K562 (cell line): Measurements from ENCODE around the gene LMF2. TPM values are rescaled to one million over a fixed set of nuclear protein-coding genes. Genes with fewer than 3 reads are reported as not detected.

Source experiments
- ARID4B ChIP-seq: sonication (generic); formaldehyde crosslinking; IDR thresholded peaks from 2 replicates; pipeline ENCODE4 v1.8.0; 2022; ENCODE audit warnings: mild to moderate bottlenecking, missing genetic modification reagents
- BCL6 ChIP-seq: fragments of 250-450 bp; sonication (Bioruptor Pico); IDR thresholded peaks from 2 replicates; pipeline ENCODE4 v1.4.0; 2020
- CBFB ChIP-seq: sonication (generic); formaldehyde crosslinking; IDR thresholded peaks from 2 replicates; pipeline ENCODE4 v1.4.0; 2020; ENCODE audit warnings: mild to moderate bottlenecking, missing genetic modification reagents
- ERF ChIP-seq: fragments of 450-650 bp; formaldehyde crosslinking; IDR thresholded peaks from 2 replicates; pipeline ENCODE4 v1.4.0; 2020; ENCODE audit warnings: mild to moderate bottlenecking, mixed read lengths
- IRF9 ChIP-seq: fragments of 450-650 bp; IDR thresholded peaks from 2 replicates; pipeline ENCODE4 v1.6.1; 2016; ENCODE audit warnings: missing biosample characterization, missing genetic modification characterization
- JUNB ChIP-seq: fragments of 450-650 bp; formaldehyde crosslinking; conservative IDR thresholded peaks from 2 replicates; pipeline ENCODE4 v1.4.0; 2020; ENCODE audit warnings: mild to moderate bottlenecking
- NR4A1 ChIP-seq, 2 experiments: fragments of 250-450 bp in 1 of 2; fragments of 450-650 bp in 1 of 2; sonication (Bioruptor Pico) in 1 of 2; IDR thresholded peaks; 2 replicates each; pipeline versions ENCODE4 v1.4.0 to v1.6.1; 2016 to 2020; ENCODE audit warnings: mild to moderate bottlenecking in 2 of 2, missing compliant biosample characterization in 1 of 2, missing genetic modification characterization in 1 of 2, moderate library complexity in 1 of 2
- PHTF2 ChIP-seq: fragments of 250-450 bp; sonication (Bioruptor Pico); IDR thresholded peaks from 2 replicates; pipeline ENCODE4 v1.5.0; 2021; ENCODE audit warnings: mild to moderate bottlenecking
- RBFOX2 ChIP-seq: fragments of 200-400 bp; formaldehyde crosslinking; IDR thresholded peaks from 2 replicates; pipeline ENCODE4 v1.6.1; 2017; ENCODE audit warnings: low read depth, mild to moderate bottlenecking, low read length, moderate library complexity
- SMAD4 ChIP-seq: fragments of 250-450 bp; sonication (Bioruptor Pico); conservative IDR thresholded peaks from 2 replicates; pipeline ENCODE4 v1.8.0; 2021; ENCODE audit warnings: inconsistent platforms, mild to moderate bottlenecking, moderate library complexity
- ZBTB49 ChIP-seq: sonication (generic); formaldehyde crosslinking; IDR thresholded peaks from 2 replicates; pipeline ENCODE4 v1.8.0; 2022; ENCODE audit warnings: missing genetic modification reagents, mild to moderate bottlenecking, borderline replicate concordance
- ZBTB9 ChIP-seq: fragments of 450-650 bp; formaldehyde crosslinking; IDR thresholded peaks from 2 replicates; pipeline ENCODE4 v1.4.0; 2020; ENCODE audit warnings: mild to moderate bottlenecking, moderate library complexity
- ZFP91 ChIP-seq: sonication (generic); formaldehyde crosslinking; IDR thresholded peaks from 2 replicates; pipeline ENCODE4 v1.8.0; 2022; ENCODE audit warnings: mild to moderate bottlenecking, missing genetic modification reagents
- ZNF143 ChIP-seq: sonication (generic); formaldehyde crosslinking; IDR thresholded peaks from 2 replicates; pipeline ENCODE4 v1.9.0; 2022; ENCODE audit warnings: mild to moderate bottlenecking, missing genetic modification reagents
- ZNF175 ChIP-seq: fragments of 200-800 bp; sonication (Bioruptor generic); IDR thresholded peaks from 2 replicates; pipeline ENCODE4 v1.6.1; 2016; ENCODE audit warnings: low read depth, mild to moderate bottlenecking, missing genetic modification characterization, missing compliant biosample characterization
- ZNF282 ChIP-seq: sonication (generic); formaldehyde crosslinking; IDR thresholded peaks from 2 replicates; pipeline ENCODE4 v1.8.1; 2023; ENCODE audit warnings: missing genetic modification reagents
- polyA plus RNA-seq, 8 experiments: library from polyadenylated mRNA; depleted of rRNA in 4 of 8; stranded (reverse) in 5 of 8; unstranded in 3 of 8; fragments of >200 nt; fragmentation: Nextera tagmentation in 2 of 8; fragmentation: Illumina TruSeq in 1 of 8; extraction: Ambion mirVana in 2 of 8; extraction: Trizol in 1 of 8; gene quantifications; 2 replicates each; pipeline versions ENCODE4 v1.2.1 to v1.2.3, GENCODE V29; 2011 to 2014; ENCODE audit warnings: inconsistent platforms in 1 of 8, missing spikeins in 1 of 8
- total RNA-seq, 7 experiments: library from RNA; depleted of rRNA in 6 of 7; stranded (reverse); fragments of >200 nt in 6 of 7; fragmentation: Illumina TruSeq in 2 of 7; extraction: Trizol in 2 of 7; gene quantifications; 2 replicates each; pipeline versions ENCODE4 v1.2.1 to v1.2.3, GENCODE V29; 2011 to 2021; ENCODE audit warnings: low replicate concordance in 1 of 7

Gene LMF2
- total and polyA plus RNA-seq, 9 of the 15 experiments (the other 6 are each of a cell fraction or from before 2014, with no cell fraction given): 0.08 to 37.1 (median 7.6) TPM

GRCh38 chr22:50526108-50526833, 18.8 kb upstream of the LMF2 start (continued):
- 0 out of 2 replicates have a peak, but pooled peaks have one; percentile 32 for TF ChIP-seq ARID4B (CRISPR knock-in tag)
- no peak for TF ChIP-seq ZBTB49 (CRISPR knock-in tag)
- TF ChIP-seq PHTF2 (CRISPR knock-in tag): no peak
- TF ChIP-seq NR4A1 (CRISPR knock-in tag; IDR thresholded peaks at IDR 0.05): no peak
- TF ChIP-seq NR4A1 (tag; IDR thresholded peaks at IDR 0.05): no peak; the same call in 1 of the 2 replicates
- TF ChIP-seq ZNF143 (CRISPR knock-in tag): no peak
- no peak for TF ChIP-seq IRF9 (tag)
- TF ChIP-seq SMAD4 (CRISPR knock-in tag): peak; percentile 49; the same call in 1 of the 2 replicates
- TF ChIP-seq RBFOX2: peak; percentile 54
- TF ChIP-seq JUNB (CRISPR knock-in tag): no peak
- no peak for TF ChIP-seq CBFB (CRISPR knock-in tag)
- no peak for TF ChIP-seq ERF (CRISPR knock-in tag)
- no peak for TF ChIP-seq ZNF282 (CRISPR knock-in tag)
- TF ChIP-seq ZFP91 (CRISPR knock-in tag): no peak
- TF ChIP-seq ZBTB9 (CRISPR knock-in tag): no peak; the same call in 1 of the 2 replicates
- TF ChIP-seq ZNF175: no peak; the same call in 1 of the 2 replicates
- TF ChIP-seq BCL6: no peak
